Neural cell (in vitro differentiated cells): ENCODE measurements around the gene CEACAM3. TPM values are rescaled to one million over a fixed set of nuclear protein-coding genes. Genes with fewer than 3 reads are reported as not detected.

ENCODE experiments used
- H2AFZ ChIP-seq: fragments of 200-600, 300-800 bp; sonication (generic), shearing (Covaris generic); 2 replicates; pipeline ENCODE4 v1.6.0; 2014; ENCODE audit warnings: low read depth, mild to moderate bottlenecking, antibody characterized with exemption, low read length, moderate library complexity
- H3F3A ChIP-seq: fragments of 200-600 bp; shearing (Covaris generic); 2 replicates; pipeline ENCODE4 v1.6.1; 2016; ENCODE audit warnings: mild to moderate bottlenecking, moderate library complexity, mixed read lengths, antibody characterized with exemption, low read length; ENCODE audit not compliant: insufficient read depth, poor library complexity, severe bottlenecking
- H3K27ac ChIP-seq: fragments of 200-600, 300-800 bp; sonication (generic), shearing (Covaris generic); 2 replicates; pipeline ENCODE4 v1.5.1; 2014; ENCODE audit warnings: mild to moderate bottlenecking, low read length, moderate library complexity
- H3K27me3 ChIP-seq: fragments of 300-800, 200-600 bp; sonication (generic), shearing (Covaris generic); 2 replicates; pipeline ENCODE4 v1.6.0; 2014; ENCODE audit warnings: mild to moderate bottlenecking, low read depth, low read length, moderate library complexity; ENCODE audit not compliant: insufficient read depth
- H3K36me3 ChIP-seq: fragments of 300-800, 200-600 bp; sonication (generic), shearing (Covaris generic); 2 replicates; pipeline ENCODE4 v1.5.1; 2014; ENCODE audit warnings: mild to moderate bottlenecking, antibody characterized with exemption, low read length, moderate library complexity; ENCODE audit not compliant: insufficient read depth
- H3K4me2 ChIP-seq: fragments of 300-800, 200-600 bp; sonication (generic), shearing (Covaris generic); 2 replicates; pipeline ENCODE4 v1.6.0; 2014; ENCODE audit warnings: mild to moderate bottlenecking, low read length
- H3K4me3 ChIP-seq: fragments of 300-800, 200-600 bp; sonication (generic), shearing (Covaris generic); 2 replicates; pipeline ENCODE4 v1.5.1; 2014; ENCODE audit warnings: mild to moderate bottlenecking, low read length, moderate library complexity
- H3K79me2 ChIP-seq: fragments of 200-600 bp; shearing (Covaris generic); replicated peaks from 2 replicates; pipeline ENCODE4 v1.6.0; 2014; ENCODE audit warnings: mild to moderate bottlenecking, low read length, moderate library complexity; ENCODE audit not compliant: insufficient read depth
- H3K9ac ChIP-seq: fragments of 300-800, 200-600 bp; sonication (generic), shearing (Covaris generic); 2 replicates; pipeline ENCODE4 v1.6.1; 2016; ENCODE audit warnings: mild to moderate bottlenecking, low read length, mixed read lengths
- H3K9me2 ChIP-seq: fragments of 200-600 bp; shearing (Covaris generic); 2 replicates; pipeline ENCODE4 v1.6.1; 2016; ENCODE audit warnings: mild to moderate bottlenecking, low read length, mixed read lengths; ENCODE audit not compliant: insufficient read depth
- H3K9me3 ChIP-seq: fragments of 200-600, 300-800 bp; sonication (generic), shearing (Covaris generic); 2 replicates; pipeline ENCODE4 v1.6.1; 2016; ENCODE audit warnings: mild to moderate bottlenecking, mixed run types, low read length, moderate library complexity, mixed read lengths
- H4K20me1 ChIP-seq: fragments of 200-600 bp; shearing (Covaris generic); 2 replicates; pipeline ENCODE4 v1.6.1; 2016; ENCODE audit warnings: mild to moderate bottlenecking, mixed run types; ENCODE audit not compliant: insufficient read depth
- CTCF ChIP-seq: fragments of 450-650 bp; IDR thresholded peaks from 2 replicates; pipeline ENCODE4 v1.5.1; 2014; ENCODE audit warnings: antibody characterized with exemption, mild to moderate bottlenecking, moderate library complexity; ENCODE audit not compliant: poor library complexity, severe bottlenecking
- EP300 ChIP-seq: fragments of 450-650 bp; conservative IDR thresholded peaks from 2 replicates; pipeline ENCODE4 v1.6.1; 2014; ENCODE audit warnings: antibody characterized with exemption, mild to moderate bottlenecking, moderate library complexity; ENCODE audit not compliant: poor library complexity, severe bottlenecking
- EZH2 ChIP-seq: fragments of 200-600, 300-800 bp; shearing (Covaris generic), sonication (generic); IDR thresholded peaks from 2 replicates; pipeline ENCODE4 v1.6.1; 2014; ENCODE audit warnings: antibody characterized with exemption, low read length, borderline replicate concordance, mild to moderate bottlenecking; ENCODE audit not compliant: insufficient read depth, poor library complexity, severe bottlenecking
- MXI1 ChIP-seq: fragments of 450-650 bp; conservative IDR thresholded peaks from 2 replicates; pipeline ENCODE4 v1.6.1; 2014; ENCODE audit warnings: antibody characterized with exemption, mild to moderate bottlenecking; ENCODE audit not compliant: poor library complexity, severe bottlenecking
- POLR2AphosphoS5 ChIP-seq: IDR thresholded peaks from 2 replicates; pipeline ENCODE4 v1.6.1; 2012
- RAD21 ChIP-seq: fragments of 450-650 bp; conservative IDR thresholded peaks from 2 replicates; pipeline ENCODE4 v1.6.1; 2014; ENCODE audit warnings: antibody characterized with exemption, mild to moderate bottlenecking, moderate library complexity
- REST ChIP-seq: IDR thresholded peaks from 2 replicates; pipeline ENCODE4 v1.6.1; 2012; ENCODE audit warnings: borderline replicate concordance
- SMC3 ChIP-seq: fragments of 450-650 bp; conservative IDR thresholded peaks from 2 replicates; pipeline ENCODE4 v1.6.1; 2014; ENCODE audit warnings: antibody characterized with exemption, mild to moderate bottlenecking, moderate library complexity; ENCODE audit not compliant: poor library complexity
- TAF1 ChIP-seq: IDR thresholded peaks from 2 replicates; pipeline ENCODE4 v1.6.1; 2012; ENCODE audit warnings: low read depth
- polyA plus RNA-seq: library from polyadenylated mRNA; depleted of rRNA; stranded (reverse); fragments of >200 nt; gene quantifications from 2 replicates; pipeline ENCODE4 v1.2.3, GENCODE V29; 2014

CEACAM3 gene
- polyA plus RNA-seq, 1 donor from 2014 or later = not detected

- H3K4me2 ChIP-seq = no peak overlapping the region
- no peaks in the 10 kb centered on the region for H3K27me3 ChIP-seq
- H3K4me3 ChIP-seq = no peak overlapping the region
- no peaks in the 10 kb centered on the region for H3K36me3 ChIP-seq
- TF ChIP-seq RAD21 = no peak
- no peak for TF ChIP-seq MXI1
- no peak for TF ChIP-seq POLR2AphosphoS5
- no peak for TF ChIP-seq TAF1
- no peak for TF ChIP-seq REST
- TF ChIP-seq EZH2 = no peak
- no peak for TF ChIP-seq SMC3
- TF ChIP-seq EP300 = no peak
- TF ChIP-seq CTCF = no peak
- H3K9ac ChIP-seq = no peak overlapping the region
- H4K20me1 ChIP-seq = no peaks in the 10 kb centered on the region
- H3K79me2 ChIP-seq = no peaks in the 10 kb centered on the region
- no peak overlapping the region for H3K27ac ChIP-seq
- no peaks in the 10 kb centered on the region for H3F3A ChIP-seq
- no peak overlapping the region for H2AFZ ChIP-seq
- no peaks in the 10 kb centered on the region for H3K9me3 ChIP-seq
- H3K9me2 ChIP-seq = no peaks in the 10 kb centered on the region
These were observed 25.0 kb upstream of the CEACAM3 start for GRCh38 chr19:41771410-41771809.

- H3K9ac ChIP-seq = no peak overlapping the region
- no peaks in the 10 kb centered on the region for H4K20me1 ChIP-seq
- no peaks in the 10 kb centered on the region for H3K9me2 ChIP-seq
- no peaks in the 10 kb centered on the region for H3F3A ChIP-seq
- no peaks in the 10 kb centered on the region for H3K36me3 ChIP-seq
- TF ChIP-seq RAD21 (no peak), TAF1 (no peak), SMC3 (no peak), REST (no peak), MXI1 (no peak), EP300 (no peak), CTCF (no peak), EZH2 (no peak), POLR2AphosphoS5 (no peak)
- H3K27ac ChIP-seq = no peak overlapping the region
- H3K4me3 ChIP-seq = no peak overlapping the region
- no peak overlapping the region for H3K4me2 ChIP-seq
- no peak overlapping the region for H2AFZ ChIP-seq
- H3K27me3 ChIP-seq = no peaks in the 10 kb centered on the region
- H3K79me2 ChIP-seq = no peaks in the 10 kb centered on the region
- no peaks in the 10 kb centered on the region for H3K9me3 ChIP-seq
These were observed 21.8 kb upstream of the CEACAM3 start for GRCh38 chr19:41774515-41774980.
